ENCODE results near the gene SH2D2A. TPM values are rescaled to one million over a fixed set of nuclear protein-coding genes. Genes with fewer than 3 reads are reported as not detected.

Gene SH2D2A
- total RNA-seq, 1 donor from 2014 or later = 0.88 TPM

DNA sequence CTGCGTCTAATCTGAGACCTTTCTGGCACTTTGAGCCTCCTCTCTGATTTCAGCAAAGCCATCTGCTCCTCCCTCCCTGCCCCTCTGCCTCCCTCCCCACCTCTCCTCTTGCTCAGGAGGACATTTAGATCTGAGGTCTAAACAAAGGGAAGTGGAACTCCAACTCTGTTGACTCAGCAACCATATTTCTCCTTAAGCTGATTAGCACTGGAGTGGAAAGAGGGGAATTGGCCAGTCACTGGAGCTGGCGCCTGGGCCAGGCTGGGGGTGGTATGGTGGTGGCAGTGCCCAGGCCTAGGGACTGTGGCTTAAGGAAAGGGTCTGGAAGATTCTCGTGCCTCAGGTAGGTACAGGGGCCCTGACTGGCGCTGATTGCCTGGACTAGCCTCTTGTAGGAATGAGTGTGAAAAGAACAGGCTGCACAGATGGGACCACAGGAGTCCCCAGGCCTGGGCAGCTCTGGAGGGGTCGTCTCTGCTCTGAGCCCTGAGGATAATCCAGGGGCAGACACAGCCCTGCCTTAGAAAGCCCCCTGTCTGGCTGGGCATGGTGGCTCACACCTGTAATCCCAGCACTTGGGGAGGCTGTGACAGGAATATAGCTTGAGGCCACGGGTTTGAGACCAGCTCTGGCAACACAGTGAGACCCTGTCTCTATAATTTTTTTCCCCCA is 11.9 kb downstream of the SH2D2A start:
- TF ChIP-seq CTCF (IDR thresholded peaks at IDR 0.05; ENCODE audit: borderline replicate concordance) = no peak
- Histone ChIP-seq H3K4me1 (peaks cover 74% of the 10 kb centered on the region), H3K27ac (replicated peaks) (no peak overlapping the region), H3K27me3 (ENCODE audit: low read depth) (no peaks in the 10 kb centered on the region), H3K4me3 (no peak overlapping the region), H3K9me3 (replicated peaks) (no peaks in the 10 kb centered on the region), H3K36me3 (peaks cover 15% of the 10 kb centered on the region)
- no peak for DNase-seq
- intact Hi-C loops (cut with micrococcal nuclease) = no loop called here

GRCh38 chr1:156804026-156804425 is 12.6 kb downstream of the SH2D2A start:
- no peak for DNase-seq
- Histone ChIP-seq H3K4me3 (no peak overlapping the region), H3K9me3 (replicated peaks) (no peaks in the 10 kb centered on the region), H3K27me3 (ENCODE audit: low read depth) (no peaks in the 10 kb centered on the region), H3K36me3 (peaks cover 22% of the 10 kb centered on the region), H3K27ac (replicated peaks) (no peak overlapping the region), H3K4me1 (peaks cover 74% of the 10 kb centered on the region)
- intact Hi-C loops (cut with micrococcal nuclease) = no loop called here
- no peak for TF ChIP-seq CTCF (IDR thresholded peaks at IDR 0.05; ENCODE audit: borderline replicate concordance)

GRCh38 chr1:156803086-156803851 is 13.4 kb downstream of the SH2D2A start:
- Histone ChIP-seq H3K27ac (replicated peaks) (no peak overlapping the region), H3K36me3 (peaks cover 30% of the 10 kb centered on the region), H3K9me3 (replicated peaks) (no peaks in the 10 kb centered on the region), H3K27me3 (ENCODE audit: low read depth) (no peaks in the 10 kb centered on the region), H3K4me3 (no peak overlapping the region), H3K4me1 (peaks cover 74% of the 10 kb centered on the region)
- intact Hi-C loops (cut with micrococcal nuclease) = no loop called here
- DNase-seq = no peak
- TF ChIP-seq CTCF (IDR thresholded peaks at IDR 0.05; ENCODE audit: borderline replicate concordance) = no peak

GRCh38 chr1:156802421-156802935 is 14.2 kb downstream of the SH2D2A start:
- no peak for DNase-seq
- H3K9me3 ChIP-seq (replicated peaks) = no peaks in the 10 kb centered on the region
- intact Hi-C loops (cut with micrococcal nuclease) = no loop called here
- no peaks in the 10 kb centered on the region for H3K27me3 ChIP-seq (ENCODE audit: low read depth)
- no peak for TF ChIP-seq CTCF (IDR thresholded peaks at IDR 0.05; ENCODE audit: borderline replicate concordance)
- peaks cover 38% of the 10 kb centered on the region for H3K36me3 ChIP-seq
- no peak overlapping the region for H3K4me3 ChIP-seq
- H3K27ac ChIP-seq (replicated peaks) = no peak overlapping the region
- peaks cover 69% of the 10 kb centered on the region for H3K4me1 ChIP-seq

GRCh38 chr1:156801409-156802121 is 15.1 kb downstream of the SH2D2A start:
- TF ChIP-seq CTCF (IDR thresholded peaks at IDR 0.05; ENCODE audit: borderline replicate concordance) = peak; percentile 41
- peak; percentile 31 for DNase-seq
- H3K27ac ChIP-seq (replicated peaks) = peak overlapping the region; percentile 0
- H3K4me1 ChIP-seq = peaks cover 60% of the 10 kb centered on the region
- no peaks in the 10 kb centered on the region for H3K27me3 ChIP-seq (ENCODE audit: low read depth)
- intact Hi-C loops (cut with micrococcal nuclease) = no loop called here
- H3K36me3 ChIP-seq = peaks cover 47% of the 10 kb centered on the region
- H3K9me3 ChIP-seq (replicated peaks) = no peaks in the 10 kb centered on the region
- H3K4me3 ChIP-seq = no peak overlapping the region

Data from left ventricle myocardium inferior (tissue), 1 donor.